Activated CD4-positive, alpha-beta memory T cell treated with anti-CD3 and anti-CD28 coated beads for 36 hours (primary cell): Measurements from ENCODE around the gene METTL16. TPM values are rescaled to one million over a fixed set of nuclear protein-coding genes. Genes with fewer than 3 reads are reported as not detected.

Source experiments
- CTCF ChIA-PET: fragments of 350-600 bp; sonication (Branson Sonifier 250); formaldehyde crosslinking; loops from one replicate; lab custom pipeline; 2021; ENCODE audit warnings: antibody characterized with exemption, inconsistent platforms; lab: Charles Lee
- POLR2A ChIA-PET: fragments of 350-600 bp; sonication (Branson Sonifier 250); formaldehyde crosslinking; loops from one replicate; lab custom pipeline; 2021; ENCODE audit warnings: antibody characterized with exemption; lab: Charles Lee
- DNase-seq: peaks from one replicate; pipeline ENCODE4 v3.0.0-alpha.2; 2020
- H3K27ac Mint-ChIP-seq: one replicate; pipeline ENCODE4 v1.8.0; 2021; ENCODE audit warnings: mixed read lengths
- H3K27me3 Mint-ChIP-seq: one replicate; pipeline ENCODE4 v1.8.0; 2021; ENCODE audit warnings: mixed read lengths
- H3K36me3 Mint-ChIP-seq: one replicate; pipeline ENCODE4 v1.8.0; 2021; ENCODE audit warnings: mixed read lengths
- H3K4me1 Mint-ChIP-seq: one replicate; pipeline ENCODE4 v1.8.0; 2021; ENCODE audit warnings: low read depth, mixed read lengths
- H3K4me3 Mint-ChIP-seq: one replicate; pipeline ENCODE4 v1.8.0; 2021; ENCODE audit warnings: mild to moderate bottlenecking, mixed read lengths
- H3K9me3 Mint-ChIP-seq: one replicate; pipeline ENCODE4 v1.8.0; 2021; ENCODE audit warnings: mixed read lengths
- intact Hi-C: fragments of 100-400 bp; cut with micrococcal nuclease; formaldehyde crosslinking; loops from one replicate; pipeline ENCODE4 v1.15.1; 2023
- total RNA-seq, 2 experiments: library from RNA; stranded (reverse); gene quantifications; one replicate each; pipeline ENCODE4 v1.2.3, GENCODE V29; 2021

The METTL16 gene
- total RNA-seq, 2 experiments from 2014 or later: 44.0 to 44.6 TPM

DNA sequence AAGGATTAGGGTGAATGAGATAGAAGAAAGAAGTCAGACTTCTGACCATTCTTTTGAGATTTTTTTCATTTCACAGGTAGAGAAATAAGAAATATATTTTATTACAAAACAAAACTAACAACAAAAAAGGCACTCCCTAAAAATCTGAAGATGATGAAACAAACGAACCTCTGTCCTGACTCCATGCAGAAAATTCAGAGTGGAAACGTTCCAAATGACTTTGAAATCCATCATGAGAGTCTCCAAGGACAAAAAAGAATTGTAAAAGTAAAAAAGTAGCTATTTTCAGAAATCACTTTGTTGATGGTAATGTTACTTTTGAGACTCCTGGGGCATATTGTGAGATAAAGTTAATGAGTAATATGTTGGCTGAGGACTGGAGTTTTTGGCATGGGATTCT lies 84.5 kb downstream of the METTL16 start:
- ChIA-PET POLR2A (no interaction called here), CTCF (interaction anchor here (1.0 to 2.4 kb wide), 2 partner anchors 11 to 45 kb away, joined by 6 to 12 read pairs; no protein-coding TSS in a partner anchor)
- DNase-seq: no peak
- H3K27ac Mint-ChIP-seq: no peak overlapping the region
- H3K36me3 Mint-ChIP-seq: peaks cover 5% of the 10 kb centered on the region
- no peaks in the 10 kb centered on the region for H3K9me3 Mint-ChIP-seq
- intact Hi-C loops: no loop called here
- H3K27me3 Mint-ChIP-seq: no peaks in the 10 kb centered on the region
- no peak overlapping the region for H3K4me3 Mint-ChIP-seq
- no peaks in the 10 kb centered on the region for H3K4me1 Mint-ChIP-seq

DNA sequence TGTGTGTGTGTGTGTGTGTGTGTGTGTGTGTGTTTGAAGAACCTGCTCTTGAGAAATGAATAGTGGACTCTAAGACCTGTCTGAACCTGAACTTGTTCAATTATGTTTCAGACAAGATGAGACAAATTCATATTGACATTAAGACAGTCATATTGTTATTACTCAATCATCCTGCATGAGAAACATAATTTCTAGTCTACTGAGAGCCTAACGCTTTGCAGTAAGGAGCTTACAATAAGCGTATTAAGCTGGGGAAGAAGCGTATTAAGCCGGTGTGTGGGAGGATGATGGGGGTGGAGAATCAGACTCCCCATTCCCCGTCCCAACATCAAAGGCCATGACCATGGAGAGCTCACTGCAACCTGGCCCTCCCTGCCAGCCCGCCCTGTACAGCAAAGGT lies 88.4 kb downstream of the METTL16 start:
- Mint-ChIP-seq H3K36me3 (peaks cover 19% of the 10 kb centered on the region), H3K4me1 (no peaks in the 10 kb centered on the region), H3K4me3 (no peak overlapping the region), H3K27ac (no peak overlapping the region), H3K9me3 (no peaks in the 10 kb centered on the region), H3K27me3 (no peaks in the 10 kb centered on the region)
- DNase-seq: no peak
- ChIA-PET CTCF (interaction anchor here (0.7 to 1.6 kb wide), 2 partner anchors 19 to 40 kb away, joined by 3 to 6 read pairs; no protein-coding TSS in a partner anchor), POLR2A (no interaction called here)
- intact Hi-C loops: no loop called here

DNA sequence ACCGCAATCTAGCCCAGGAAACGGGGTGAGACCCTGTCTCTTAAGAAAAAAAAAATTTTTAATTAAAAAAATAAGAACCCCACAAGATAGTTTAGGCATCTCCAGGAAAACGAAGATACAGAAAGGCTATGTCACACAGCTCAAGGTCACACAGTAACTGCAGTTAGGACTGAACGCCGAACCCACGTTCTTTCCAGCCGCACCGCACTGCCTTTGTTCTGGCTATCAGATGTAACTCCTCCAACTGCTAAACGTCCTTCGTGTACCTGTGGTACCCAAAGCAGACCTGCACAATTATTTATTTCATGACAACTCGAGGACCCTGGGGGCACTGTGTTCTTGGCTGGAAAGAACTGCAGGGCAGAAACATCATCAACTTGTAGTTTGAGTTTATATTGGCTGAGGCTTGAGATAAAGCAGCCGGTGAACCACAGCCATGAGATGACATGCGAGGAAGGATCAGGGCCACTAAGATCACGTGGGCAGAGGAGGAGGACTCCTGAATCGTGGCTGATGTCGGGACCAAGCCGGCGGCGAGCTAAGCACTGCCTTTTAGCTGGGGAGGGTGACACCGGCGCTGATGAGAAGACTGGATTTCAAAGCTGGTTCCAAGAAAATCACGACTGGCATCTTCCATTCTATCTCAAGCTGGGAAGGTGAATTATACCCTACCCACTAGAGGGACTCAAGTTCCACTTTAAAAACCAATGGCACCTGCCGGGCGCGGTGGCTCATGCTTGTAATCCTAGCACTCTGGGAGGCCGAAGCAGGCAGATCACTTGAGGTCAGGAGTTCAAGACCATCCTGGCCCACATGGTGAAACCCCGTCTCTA lies 90.2 kb downstream of the METTL16 start:
- ChIA-PET CTCF (interaction anchor here (0.9 to 1.0 kb wide), 2 partner anchors 14 to 39 kb away, joined by 3 read pairs; no protein-coding TSS in a partner anchor), POLR2A (no interaction called here)
- peaks cover 3% of the 10 kb centered on the region for H3K4me1 Mint-ChIP-seq
- no peak for DNase-seq
- H3K27me3 Mint-ChIP-seq: no peaks in the 10 kb centered on the region
- H3K36me3 Mint-ChIP-seq: peaks cover 22% of the 10 kb centered on the region
- intact Hi-C loops: no loop called here
- peak overlapping the region; percentile 30 for H3K27ac Mint-ChIP-seq
- no peak overlapping the region for H3K4me3 Mint-ChIP-seq
- H3K9me3 Mint-ChIP-seq: no peaks in the 10 kb centered on the region

DNA sequence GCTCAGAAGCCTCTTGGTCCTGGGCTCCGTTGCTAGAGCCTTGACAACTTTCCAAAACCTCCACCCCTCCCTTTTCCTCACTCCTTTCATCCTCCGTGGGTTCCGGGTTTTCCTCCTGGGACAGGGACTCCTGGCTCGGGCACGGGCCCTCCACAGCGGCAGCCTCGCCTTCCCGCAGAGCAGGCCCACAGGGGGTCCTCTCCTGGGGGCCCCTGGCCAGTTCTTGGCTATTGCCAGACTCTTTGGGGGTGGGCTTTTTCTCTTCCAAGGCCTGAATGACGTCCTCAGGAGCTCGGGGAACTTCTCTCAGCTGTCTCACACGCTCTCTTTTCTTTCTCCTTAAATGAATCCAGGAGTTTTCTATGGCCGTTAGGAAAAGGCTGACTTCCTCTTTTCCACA lies 91.5 kb downstream of the METTL16 start:
- Mint-ChIP-seq H3K27ac (no peak overlapping the region), H3K4me1 (peaks cover 3% of the 10 kb centered on the region), H3K36me3 (peaks cover 17% of the 10 kb centered on the region), H3K27me3 (no peaks in the 10 kb centered on the region), H3K9me3 (no peaks in the 10 kb centered on the region), H3K4me3 (no peak overlapping the region)
- intact Hi-C loops: no loop called here
- ChIA-PET CTCF (interaction anchor here (11.0 kb wide), 1 partner anchor 38 kb away, joined by 544 read pairs; no protein-coding TSS in a partner anchor), POLR2A (no interaction called here)
- DNase-seq: no peak

DNA sequence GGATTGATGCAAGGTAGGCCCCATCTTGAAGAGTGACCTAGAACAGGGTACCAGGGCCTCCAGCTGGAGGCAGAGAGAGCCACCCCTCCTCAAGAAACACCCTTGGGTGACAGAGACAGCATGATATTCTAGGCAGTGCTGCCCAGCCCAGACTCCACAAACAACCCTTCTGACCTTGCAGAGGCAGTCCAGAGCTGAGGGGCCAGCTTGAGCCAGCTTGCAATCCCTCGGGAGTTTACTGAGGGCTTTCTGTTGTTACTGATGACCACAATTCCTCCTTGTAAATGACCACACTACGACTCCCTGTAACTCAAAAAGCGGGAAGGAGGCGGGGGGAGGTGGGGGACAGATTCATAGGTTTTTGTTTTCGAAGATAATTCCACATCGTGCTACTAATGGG lies 92.2 kb downstream of the METTL16 start:
- DNase-seq: no peak
- ChIA-PET POLR2A (interaction anchor here (0.9 kb wide), 1 partner anchor 92 kb away, joined by 3 read pairs; the partner anchor contains the start of gene METTL16), CTCF (interaction anchor here (11.0 kb wide), 1 partner anchor 37 kb away, joined by 544 read pairs; no protein-coding TSS in a partner anchor)
- intact Hi-C loops: no loop called here
- Mint-ChIP-seq H3K27me3 (no peaks in the 10 kb centered on the region), H3K9me3 (no peaks in the 10 kb centered on the region), H3K4me1 (peaks cover 3% of the 10 kb centered on the region), H3K4me3 (no peak overlapping the region), H3K27ac (no peak overlapping the region), H3K36me3 (peaks cover 17% of the 10 kb centered on the region)

DNA sequence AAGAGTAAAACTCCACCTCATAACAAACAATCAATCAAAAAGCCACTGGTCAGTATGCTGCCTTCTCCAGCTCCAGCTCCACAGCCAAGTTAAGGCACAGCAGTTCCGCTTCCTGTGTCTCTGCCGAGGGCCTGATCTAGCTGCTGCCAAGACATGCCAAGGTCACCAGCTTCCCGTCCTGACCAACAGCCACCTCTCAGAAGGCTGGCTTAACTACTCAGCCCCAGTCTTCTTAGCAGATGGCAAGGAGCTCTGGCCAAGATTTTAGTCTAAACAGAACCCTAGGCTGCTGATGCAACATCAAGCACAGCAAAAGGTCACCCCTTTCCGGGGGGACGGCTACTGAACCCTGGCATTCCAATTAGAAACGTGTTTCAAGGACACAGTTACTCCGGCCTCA lies 93.1 kb downstream of the METTL16 start:
- no peaks in the 10 kb centered on the region for H3K9me3 Mint-ChIP-seq
- CTCF ChIA-PET: interaction anchor here (11.0 kb wide), 1 partner anchor 37 kb away, joined by 544 read pairs; no protein-coding TSS in a partner anchor
- no peak overlapping the region for H3K4me3 Mint-ChIP-seq
- intact Hi-C loops: no loop called here
- H3K27me3 Mint-ChIP-seq: no peaks in the 10 kb centered on the region
- DNase-seq: no peak
- H3K36me3 Mint-ChIP-seq: peaks cover 18% of the 10 kb centered on the region
- POLR2A ChIA-PET: interaction anchor here (0.9 kb wide), 1 partner anchor 93 kb away, joined by 3 read pairs; the partner anchor contains the start of gene METTL16
- H3K4me1 Mint-ChIP-seq: peaks cover 3% of the 10 kb centered on the region
- H3K27ac Mint-ChIP-seq: peak overlapping the region; percentile 70

DNA sequence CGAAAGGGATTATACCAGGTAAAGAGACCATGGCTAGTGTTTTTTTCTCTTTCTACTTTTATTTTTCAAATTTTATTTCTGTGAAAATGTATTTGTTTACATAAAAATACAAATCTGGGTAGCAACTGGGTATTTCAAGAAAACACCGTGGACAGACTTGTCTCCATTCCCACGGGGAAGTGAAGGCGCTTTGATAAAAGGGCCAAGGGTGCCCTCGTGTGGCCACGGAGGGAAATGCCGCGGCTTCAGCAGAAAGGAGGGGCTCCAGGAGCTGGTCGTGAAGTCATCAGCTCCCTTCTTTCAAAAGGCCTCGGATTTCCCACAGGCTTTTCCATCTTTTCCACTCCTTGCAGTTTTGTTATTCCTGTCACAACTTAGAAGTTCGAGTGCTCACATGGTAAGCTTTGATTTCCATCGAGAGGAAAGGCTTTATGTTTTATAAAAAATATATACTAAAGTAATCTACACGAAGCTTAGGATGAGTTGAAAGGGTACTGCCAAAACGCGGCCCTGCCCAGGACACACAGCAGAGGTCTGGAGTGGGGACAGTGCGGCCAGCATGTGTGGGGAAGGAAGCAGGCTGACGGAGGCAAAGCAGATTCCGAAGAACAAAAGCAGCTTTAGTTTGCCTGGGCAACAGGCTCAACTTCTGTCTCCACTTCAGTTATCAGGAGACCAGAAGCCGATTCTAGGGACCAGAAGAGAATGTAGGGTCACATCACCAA lies 95.5 kb downstream of the METTL16 start:
- intact Hi-C loops: loop anchor here (1.0 kb wide), 1 partner anchor 34 kb away; no protein-coding TSS in a partner anchor
- Mint-ChIP-seq H3K27ac (no peak overlapping the region), H3K4me1 (peaks cover 3% of the 10 kb centered on the region), H3K9me3 (no peaks in the 10 kb centered on the region), H3K27me3 (no peaks in the 10 kb centered on the region), H3K4me3 (no peak overlapping the region), H3K36me3 (peaks cover 18% of the 10 kb centered on the region)
- ChIA-PET POLR2A (interaction anchor here (0.9 to 1.7 kb wide), 3 partner anchors 32 to 80 kb away, joined by 3 to 14 read pairs (median 4); partner anchors contain the start of gene TSR1), CTCF (interaction anchor here (0.5 to 11.0 kb wide), 50 partner anchors 8 to 597 kb away, joined by 3 to 544 read pairs (median 4); partner anchors contain the start of genes HIC1, METTL16, MNT and PAFAH1B1)
- DNase-seq: peak; percentile 91

DNA sequence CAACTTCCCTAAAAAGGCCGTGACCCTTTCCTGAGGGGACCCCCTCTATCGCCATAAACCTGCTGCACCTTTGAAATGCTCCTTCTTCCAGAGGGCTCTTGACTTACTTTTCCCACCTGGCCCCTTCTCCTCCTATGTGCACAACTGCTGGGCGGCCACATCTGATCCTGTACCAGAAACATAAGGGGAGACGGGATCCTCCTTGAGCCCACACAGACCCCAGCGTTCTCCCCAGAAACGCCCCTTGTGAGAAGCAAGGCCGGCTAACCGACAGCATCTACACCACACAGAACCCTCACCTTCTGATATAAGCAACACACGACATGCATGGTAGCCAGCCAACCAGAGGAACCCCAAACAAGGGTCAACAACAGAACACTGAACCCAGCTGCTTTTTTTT lies 96.6 kb downstream of the METTL16 start:
- Mint-ChIP-seq H3K9me3 (no peaks in the 10 kb centered on the region), H3K27ac (no peak overlapping the region), H3K27me3 (no peaks in the 10 kb centered on the region), H3K4me1 (peaks cover 3% of the 10 kb centered on the region), H3K36me3 (peaks cover 13% of the 10 kb centered on the region), H3K4me3 (no peak overlapping the region)
- POLR2A ChIA-PET: interaction anchor here (1.7 kb wide), 1 partner anchor 33 kb away, joined by 14 read pairs; no protein-coding TSS in a partner anchor
- DNase-seq: no peak
- CTCF ChIA-PET: interaction anchor here (0.8 to 11.0 kb wide), 13 partner anchors 12 to 422 kb away, joined by 3 to 544 read pairs (median 10); partner anchors contain the start of genes METTL16 and MNT
- intact Hi-C loops: no loop called here

DNA sequence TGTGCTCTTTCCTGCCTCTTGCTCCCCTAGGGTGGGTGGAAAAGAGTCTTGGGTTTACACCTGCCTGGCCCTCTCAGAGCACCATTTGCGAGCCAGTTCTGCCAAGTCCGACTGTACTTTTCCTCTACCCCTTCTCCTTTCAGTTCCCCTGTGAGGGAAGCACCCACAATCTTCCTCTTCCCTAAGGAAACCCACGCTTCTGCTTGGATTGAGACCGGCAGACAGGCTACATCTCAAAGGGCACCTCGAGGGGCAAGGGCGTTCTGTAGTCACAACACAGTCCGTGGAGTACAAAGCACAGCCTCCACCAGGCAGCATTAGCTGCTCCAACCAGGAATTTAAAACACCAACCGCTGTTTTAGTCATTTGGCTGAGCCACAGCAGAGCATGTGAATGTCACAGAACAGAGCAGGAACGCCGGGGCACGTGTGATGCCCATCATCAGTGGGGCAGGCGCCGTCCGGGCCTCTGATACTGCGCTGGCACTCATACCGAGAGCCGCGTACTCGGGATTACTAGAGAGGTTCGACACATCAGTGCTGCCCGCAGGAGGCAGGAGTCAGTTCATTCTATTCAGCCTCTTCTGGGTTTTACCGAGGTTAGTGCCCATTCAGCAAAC lies 97.1 kb downstream of the METTL16 start:
- H3K27ac Mint-ChIP-seq: no peak overlapping the region
- intact Hi-C loops: no loop called here
- H3K9me3 Mint-ChIP-seq: no peaks in the 10 kb centered on the region
- POLR2A ChIA-PET: no interaction called here
- no peak for DNase-seq
- no peak overlapping the region for H3K4me3 Mint-ChIP-seq
- H3K4me1 Mint-ChIP-seq: peaks cover 3% of the 10 kb centered on the region
- CTCF ChIA-PET: interaction anchor here (1.0 to 11.0 kb wide), 3 partner anchors 10 to 96 kb away, joined by 3 to 544 read pairs (median 13); partner anchors contain the start of gene METTL16
- peaks cover 10% of the 10 kb centered on the region for H3K36me3 Mint-ChIP-seq
- no peaks in the 10 kb centered on the region for H3K27me3 Mint-ChIP-seq

DNA sequence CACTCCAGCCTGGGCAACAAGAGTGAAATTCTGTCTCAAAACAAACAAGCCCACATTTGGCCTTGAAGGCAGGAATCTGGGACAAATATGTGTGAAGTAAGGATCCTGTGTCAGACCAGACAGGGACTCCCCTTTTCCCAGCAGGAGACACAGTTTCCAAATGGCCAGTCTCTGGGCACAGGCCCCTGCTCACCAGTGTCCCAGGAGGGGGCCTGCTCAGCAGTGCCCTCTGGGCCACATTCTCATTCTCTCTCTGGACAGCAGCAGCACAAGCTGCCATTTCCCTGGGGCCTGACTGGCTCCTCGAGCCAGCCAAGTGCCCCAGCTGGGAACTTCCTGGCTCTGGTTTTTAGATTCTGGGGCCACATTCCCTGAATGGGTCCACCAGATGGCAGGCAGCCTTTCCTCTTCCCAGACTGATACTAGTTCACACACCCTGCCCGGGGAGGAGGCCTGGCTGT lies 99.1 kb downstream of the METTL16 start:
- H3K27me3 Mint-ChIP-seq: no peaks in the 10 kb centered on the region
- no peak overlapping the region for H3K4me3 Mint-ChIP-seq
- POLR2A ChIA-PET: no interaction called here
- CTCF ChIA-PET: interaction anchor here (11.0 kb wide), 1 partner anchor 31 kb away, joined by 544 read pairs; no protein-coding TSS in a partner anchor
- no peak for DNase-seq
- no peak overlapping the region for H3K27ac Mint-ChIP-seq
- H3K36me3 Mint-ChIP-seq: peaks cover 5% of the 10 kb centered on the region
- no peaks in the 10 kb centered on the region for H3K9me3 Mint-ChIP-seq
- H3K4me1 Mint-ChIP-seq: peaks cover 3% of the 10 kb centered on the region
- intact Hi-C loops: no loop called here

DNA sequence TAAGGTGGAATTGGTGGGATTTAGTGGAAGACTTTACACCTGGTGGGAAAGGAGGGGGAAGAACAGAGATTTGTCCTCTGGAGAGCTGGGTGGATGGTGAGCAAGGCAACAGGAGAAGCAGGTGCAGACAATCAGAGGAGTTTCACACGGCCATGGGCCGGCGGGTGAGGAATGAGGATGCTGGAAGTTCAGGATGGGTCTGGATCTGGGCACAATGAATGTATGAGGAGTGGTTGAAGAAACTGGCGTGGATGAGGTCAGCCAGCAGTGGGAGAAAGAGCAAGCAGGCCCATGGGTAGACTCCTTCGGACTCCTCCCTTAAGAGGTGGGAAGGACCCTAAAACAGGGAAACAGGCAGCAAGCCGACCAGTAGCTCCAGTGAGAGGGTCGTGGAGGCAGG lies 100.7 kb downstream of the METTL16 start:
- ChIA-PET POLR2A (no interaction called here), CTCF (interaction anchor here (0.7 to 11.0 kb wide), 3 partner anchors 29 to 58 kb away, joined by 3 to 544 read pairs (median 9); no protein-coding TSS in a partner anchor)
- intact Hi-C loops: no loop called here
- Mint-ChIP-seq H3K4me3 (no peak overlapping the region), H3K4me1 (peaks cover 7% of the 10 kb centered on the region), H3K27ac (no peak overlapping the region), H3K36me3 (peaks cover 2% of the 10 kb centered on the region), H3K27me3 (no peaks in the 10 kb centered on the region), H3K9me3 (no peaks in the 10 kb centered on the region)
- DNase-seq: no peak
